ENCODE data around the gene SEMA4B. TPM values are rescaled to one million over a fixed set of nuclear protein-coding genes. Genes with fewer than 3 reads are reported as not detected.
A peak's percentile ranks its signal among the peaks of the same experiment; 100 is the strongest.

Gene SEMA4B
- total and polyA plus RNA-seq, 2 experiments from 2014 or later = 16.7 to 48.2 TPM

DNA sequence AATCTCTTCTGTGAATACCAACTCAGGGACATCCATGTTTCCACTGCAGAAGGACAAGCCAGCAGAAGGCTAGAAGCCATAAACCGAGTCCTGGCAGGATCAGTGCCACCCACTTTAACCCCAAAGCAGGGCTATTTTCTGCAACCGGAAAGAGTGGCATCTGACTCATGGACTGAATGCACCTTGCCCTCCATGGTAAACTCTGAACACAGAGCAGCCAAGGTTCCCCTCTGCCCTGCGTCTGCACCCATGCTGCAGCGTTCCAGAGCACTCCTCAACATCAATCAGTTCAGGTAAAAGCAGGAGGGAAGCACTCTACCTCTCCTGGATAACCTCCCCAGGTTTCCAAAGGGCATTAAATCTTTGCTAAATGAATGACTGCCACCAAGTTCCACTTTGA, 63.5 kb downstream of the SEMA4B start:
- Mint-ChIP-seq H3K4me3 (peak overlapping the region; percentile 98), H3K36me3 (ENCODE audit: low read depth) (peaks cover 31% of the 10 kb centered on the region), H3K9me3 (no peaks in the 10 kb centered on the region), H3K27ac (peak overlapping the region; percentile 99), H3K4me1 (peaks cover 22% of the 10 kb centered on the region), H3K27me3 (ENCODE audit: insufficient read depth, low read depth, poor library complexity) (peaks cover 14% of the 10 kb centered on the region)
- peak overlapping the region; percentile 93; the same call in 1 of the 2 replicates for H2AFZ ChIP-seq
- DNase-seq (ENCODE audit: low spot score) (no peak), ATAC-seq (0 out of 3 replicates have a peak, but pooled peaks have one; percentile 2)
- H3K27me3 ChIP-seq (ENCODE audit: insufficient read depth) = no peaks in the 10 kb centered on the region
- peak overlapping the region; percentile 76 for H3K4me3 ChIP-seq
- peak overlapping the region; percentile 96 for H3K27ac ChIP-seq (ENCODE audit: low read depth)
- TF ChIP-seq, protein P1, sequence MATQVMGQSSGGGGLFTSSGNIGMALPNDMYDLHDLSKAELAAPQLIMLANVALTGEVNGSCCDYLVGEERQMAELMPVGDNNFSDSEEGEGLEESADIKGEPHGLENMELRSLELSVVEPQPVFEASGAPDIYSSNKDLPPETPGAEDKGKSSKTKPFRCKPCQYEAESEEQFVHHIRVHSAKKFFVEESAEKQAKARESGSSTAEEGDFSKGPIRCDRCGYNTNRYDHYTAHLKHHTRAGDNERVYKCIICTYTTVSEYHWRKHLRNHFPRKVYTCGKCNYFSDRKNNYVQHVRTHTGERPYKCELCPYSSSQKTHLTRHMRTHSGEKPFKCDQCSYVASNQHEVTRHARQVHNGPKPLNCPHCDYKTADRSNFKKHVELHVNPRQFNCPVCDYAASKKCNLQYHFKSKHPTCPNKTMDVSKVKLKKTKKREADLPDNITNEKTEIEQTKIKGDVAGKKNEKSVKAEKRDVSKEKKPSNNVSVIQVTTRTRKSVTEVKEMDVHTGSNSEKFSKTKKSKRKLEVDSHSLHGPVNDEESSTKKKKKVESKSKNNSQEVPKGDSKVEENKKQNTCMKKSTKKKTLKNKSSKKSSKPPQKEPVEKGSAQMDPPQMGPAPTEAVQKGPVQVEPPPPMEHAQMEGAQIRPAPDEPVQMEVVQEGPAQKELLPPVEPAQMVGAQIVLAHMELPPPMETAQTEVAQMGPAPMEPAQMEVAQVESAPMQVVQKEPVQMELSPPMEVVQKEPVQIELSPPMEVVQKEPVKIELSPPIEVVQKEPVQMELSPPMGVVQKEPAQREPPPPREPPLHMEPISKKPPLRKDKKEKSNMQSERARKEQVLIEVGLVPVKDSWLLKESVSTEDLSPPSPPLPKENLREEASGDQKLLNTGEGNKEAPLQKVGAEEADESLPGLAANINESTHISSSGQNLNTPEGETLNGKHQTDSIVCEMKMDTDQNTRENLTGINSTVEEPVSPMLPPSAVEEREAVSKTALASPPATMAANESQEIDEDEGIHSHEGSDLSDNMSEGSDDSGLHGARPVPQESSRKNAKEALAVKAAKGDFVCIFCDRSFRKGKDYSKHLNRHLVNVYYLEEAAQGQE (IDR thresholded peaks at IDR 0.05; ENCODE audit: unreplicated experiment) = no peak
- TF ChIP-seq, protein P2, sequence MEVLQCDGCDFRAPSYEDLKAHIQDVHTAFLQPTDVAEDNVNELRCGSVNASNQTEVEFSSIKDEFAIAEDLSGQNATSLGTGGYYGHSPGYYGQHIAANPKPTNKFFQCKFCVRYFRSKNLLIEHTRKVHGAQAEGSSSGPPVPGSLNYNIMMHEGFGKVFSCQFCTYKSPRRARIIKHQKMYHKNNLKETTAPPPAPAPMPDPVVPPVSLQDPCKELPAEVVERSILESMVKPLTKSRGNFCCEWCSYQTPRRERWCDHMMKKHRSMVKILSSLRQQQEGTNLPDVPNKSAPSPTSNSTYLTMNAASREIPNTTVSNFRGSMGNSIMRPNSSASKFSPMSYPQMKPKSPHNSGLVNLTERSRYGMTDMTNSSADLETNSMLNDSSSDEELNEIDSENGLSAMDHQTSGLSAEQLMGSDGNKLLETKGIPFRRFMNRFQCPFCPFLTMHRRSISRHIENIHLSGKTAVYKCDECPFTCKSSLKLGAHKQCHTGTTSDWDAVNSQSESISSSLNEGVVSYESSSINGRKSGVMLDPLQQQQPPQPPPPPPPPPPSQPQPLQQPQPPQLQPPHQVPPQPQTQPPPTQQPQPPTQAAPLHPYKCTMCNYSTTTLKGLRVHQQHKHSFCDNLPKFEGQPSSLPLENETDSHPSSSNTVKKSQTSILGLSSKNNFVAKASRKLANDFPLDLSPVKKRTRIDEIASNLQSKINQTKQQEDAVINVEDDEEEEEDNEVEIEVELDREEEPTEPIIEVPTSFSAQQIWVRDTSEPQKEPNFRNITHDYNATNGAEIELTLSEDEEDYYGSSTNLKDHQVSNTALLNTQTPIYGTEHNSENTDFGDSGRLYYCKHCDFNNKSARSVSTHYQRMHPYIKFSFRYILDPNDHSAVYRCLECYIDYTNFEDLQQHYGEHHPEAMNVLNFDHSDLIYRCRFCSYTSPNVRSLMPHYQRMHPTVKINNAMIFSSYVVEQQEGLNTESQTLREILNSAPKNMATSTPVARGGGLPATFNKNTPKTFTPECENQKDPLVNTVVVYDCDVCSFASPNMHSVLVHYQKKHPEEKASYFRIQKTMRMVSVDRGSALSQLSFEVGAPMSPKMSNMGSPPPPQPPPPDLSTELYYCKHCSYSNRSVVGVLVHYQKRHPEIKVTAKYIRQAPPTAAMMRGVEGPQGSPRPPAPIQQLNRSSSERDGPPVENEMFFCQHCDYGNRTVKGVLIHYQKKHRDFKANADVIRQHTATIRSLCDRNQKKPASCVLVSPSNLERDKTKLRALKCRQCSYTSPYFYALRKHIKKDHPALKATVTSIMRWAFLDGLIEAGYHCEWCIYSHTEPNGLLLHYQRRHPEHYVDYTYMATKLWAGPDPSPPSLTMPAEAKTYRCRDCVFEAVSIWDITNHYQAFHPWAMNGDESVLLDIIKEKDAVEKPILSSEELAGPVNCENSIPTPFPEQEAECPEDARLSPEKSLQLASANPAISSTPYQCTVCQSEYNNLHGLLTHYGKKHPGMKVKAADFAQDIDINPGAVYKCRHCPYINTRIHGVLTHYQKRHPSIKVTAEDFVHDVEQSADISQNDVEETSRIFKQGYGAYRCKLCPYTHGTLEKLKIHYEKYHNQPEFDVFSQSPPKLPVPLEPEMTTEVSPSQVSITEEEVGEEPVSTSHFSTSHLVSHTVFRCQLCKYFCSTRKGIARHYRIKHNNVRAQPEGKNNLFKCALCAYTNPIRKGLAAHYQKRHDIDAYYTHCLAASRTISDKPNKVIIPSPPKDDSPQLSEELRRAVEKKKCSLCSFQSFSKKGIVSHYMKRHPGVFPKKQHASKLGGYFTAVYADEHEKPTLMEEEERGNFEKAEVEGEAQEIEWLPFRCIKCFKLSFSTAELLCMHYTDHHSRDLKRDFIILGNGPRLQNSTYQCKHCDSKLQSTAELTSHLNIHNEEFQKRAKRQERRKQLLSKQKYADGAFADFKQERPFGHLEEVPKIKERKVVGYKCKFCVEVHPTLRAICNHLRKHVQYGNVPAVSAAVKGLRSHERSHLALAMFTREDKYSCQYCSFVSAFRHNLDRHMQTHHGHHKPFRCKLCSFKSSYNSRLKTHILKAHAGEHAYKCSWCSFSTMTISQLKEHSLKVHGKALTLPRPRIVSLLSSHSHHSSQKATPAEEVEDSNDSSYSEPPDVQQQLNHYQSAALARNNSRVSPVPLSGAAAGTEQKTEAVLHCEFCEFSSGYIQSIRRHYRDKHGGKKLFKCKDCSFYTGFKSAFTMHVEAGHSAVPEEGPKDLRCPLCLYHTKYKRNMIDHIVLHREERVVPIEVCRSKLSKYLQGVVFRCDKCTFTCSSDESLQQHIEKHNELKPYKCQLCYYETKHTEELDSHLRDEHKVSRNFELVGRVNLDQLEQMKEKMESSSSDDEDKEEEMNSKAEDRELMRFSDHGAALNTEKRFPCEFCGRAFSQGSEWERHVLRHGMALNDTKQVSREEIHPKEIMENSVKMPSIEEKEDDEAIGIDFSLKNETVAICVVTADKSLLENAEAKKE (CRISPR knock-in tag; IDR thresholded peaks at IDR 0.05) = no peak
- TF ChIP-seq POLR2AphosphoS5 (IDR thresholded peaks at IDR 0.05; ENCODE audit: low read depth) (no peak), ZNF114 (CRISPR knock-in tag; IDR thresholded peaks at IDR 0.05) (no peak), STAT1 (IDR thresholded peaks at IDR 0.05; ENCODE audit: unreplicated experiment) (no peak)
- TF ChIP-seq, protein P3, sequence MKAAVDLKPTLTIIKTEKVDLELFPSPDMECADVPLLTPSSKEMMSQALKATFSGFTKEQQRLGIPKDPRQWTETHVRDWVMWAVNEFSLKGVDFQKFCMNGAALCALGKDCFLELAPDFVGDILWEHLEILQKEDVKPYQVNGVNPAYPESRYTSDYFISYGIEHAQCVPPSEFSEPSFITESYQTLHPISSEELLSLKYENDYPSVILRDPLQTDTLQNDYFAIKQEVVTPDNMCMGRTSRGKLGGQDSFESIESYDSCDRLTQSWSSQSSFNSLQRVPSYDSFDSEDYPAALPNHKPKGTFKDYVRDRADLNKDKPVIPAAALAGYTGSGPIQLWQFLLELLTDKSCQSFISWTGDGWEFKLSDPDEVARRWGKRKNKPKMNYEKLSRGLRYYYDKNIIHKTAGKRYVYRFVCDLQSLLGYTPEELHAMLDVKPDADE (IDR thresholded peaks at IDR 0.05) = no peak
- H3F3A ChIP-seq (replicated peaks; ENCODE audit: low read depth) = peaks cover 10% of the 10 kb centered on the region; the same call in 1 of the 2 replicates
- H3K36me3 ChIP-seq (ENCODE audit: insufficient read depth) = peaks cover 11% of the 10 kb centered on the region; the same call in 1 of the 2 replicates
- H3K4me2 ChIP-seq = peak overlapping the region; percentile 89
- H4K20me1 ChIP-seq (replicated peaks; ENCODE audit: insufficient read depth) = peaks cover 23% of the 10 kb centered on the region
- peaks cover 20% of the 10 kb centered on the region for H3K4me1 ChIP-seq (ENCODE audit: insufficient read depth)
- H3K79me2 ChIP-seq (replicated peaks; ENCODE audit: insufficient read depth) = peaks cover 42% of the 10 kb centered on the region
- H3K9me2 ChIP-seq (ENCODE audit: insufficient read depth) = no peaks in the 10 kb centered on the region

All from GM23338 (cell line).